ENCODE data around the gene DLX2.
"Not testable (repeated sequence)": the region's sequence is repeated elsewhere in the genome, so short reads cannot be mapped to it uniquely, and the experiment has no call there.

The DLX2 gene

GRCh38 chr2:172082105-172082943 is 20.4 kb downstream of the DLX2 start:
- no peak for DNase-seq

DNA sequence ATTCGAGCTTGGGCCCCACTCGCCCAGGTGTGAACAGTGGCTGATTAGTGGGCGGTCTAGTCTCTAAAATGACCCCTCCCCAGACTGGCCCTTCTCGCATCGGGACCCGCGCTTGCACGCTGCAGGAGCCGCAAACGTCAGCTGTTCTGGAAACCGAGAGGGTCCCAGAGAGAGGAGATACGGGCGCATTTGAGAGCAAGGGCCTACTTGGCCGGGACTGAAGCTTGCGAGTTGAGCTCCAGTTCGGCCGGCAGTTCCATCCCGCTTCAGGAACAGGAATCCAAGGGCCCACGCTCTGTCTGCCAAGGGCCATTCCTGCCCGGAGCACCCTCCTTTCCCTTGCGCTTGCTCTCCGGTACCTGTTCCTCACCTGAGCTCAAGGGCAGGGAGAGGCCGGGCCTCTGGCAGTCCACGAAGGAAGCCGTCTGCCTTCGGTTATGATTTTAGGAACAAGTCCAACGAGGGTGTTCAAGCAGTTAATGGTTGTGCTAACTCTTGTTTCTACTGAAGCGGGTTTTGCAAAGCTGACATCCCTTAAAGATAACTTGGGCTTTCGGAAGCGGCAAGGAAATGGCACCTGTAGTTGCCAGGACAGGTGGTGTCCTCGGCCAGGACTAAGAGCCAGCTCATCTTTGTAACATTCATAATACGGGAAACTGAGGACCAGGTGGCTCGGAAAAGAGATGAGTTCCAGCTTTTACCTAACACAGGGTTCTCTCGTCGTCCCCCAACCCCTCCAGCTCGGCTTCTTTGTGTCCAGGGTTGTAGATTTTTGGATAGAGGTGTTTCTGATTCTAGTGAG is 21.3 kb downstream of the DLX2 start:
- no peak for DNase-seq

GRCh38 chr2:172080641-172081220 is 22.0 kb downstream of the DLX2 start:
- no peak for DNase-seq

DNA sequence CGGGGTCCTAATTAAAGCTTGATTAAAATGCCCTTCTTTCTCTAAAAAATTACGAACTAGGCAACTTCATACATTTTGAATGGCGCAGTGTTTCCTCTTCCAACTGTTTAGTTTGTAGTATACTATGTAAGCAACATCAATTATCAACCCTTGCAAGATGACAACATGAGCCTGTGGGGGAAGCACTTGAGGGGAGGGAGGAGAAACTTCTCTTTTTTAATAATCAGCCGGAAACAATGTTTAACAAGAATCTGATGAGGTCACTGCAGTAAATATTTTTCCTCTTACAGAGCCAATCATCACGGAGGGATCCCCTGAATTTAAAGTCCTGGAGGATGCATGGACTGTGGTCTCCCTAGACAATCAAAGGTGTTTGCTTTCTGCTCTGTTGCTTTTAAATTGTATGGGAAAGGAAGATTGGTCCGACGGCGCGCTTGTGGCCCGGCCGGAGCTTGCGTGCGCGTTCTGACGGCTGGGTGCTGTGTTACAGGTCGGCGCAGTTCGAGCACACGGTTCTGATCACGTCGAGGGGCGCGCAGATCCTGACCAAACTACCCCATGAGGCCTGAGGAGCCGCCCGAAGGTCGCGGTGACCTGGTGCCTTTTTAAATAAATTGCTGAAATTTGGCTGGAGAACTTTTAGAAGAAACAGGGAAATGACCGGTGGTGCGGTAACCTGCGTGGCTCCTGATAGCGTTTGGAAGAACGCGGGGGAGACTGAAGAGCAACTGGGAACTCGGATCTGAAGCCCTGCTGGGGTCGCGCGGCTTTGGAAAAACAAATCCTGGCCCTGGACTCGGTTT is 22.7 kb downstream of the DLX2 start:
- no peak for DNase-seq

GRCh38 chr2:172079416-172079815 is 23.3 kb downstream of the DLX2 start:
- no peak for DNase-seq

- no peak for DNase-seq
Observed at GRCh38 chr2:172074254-172074653, 28.4 kb downstream of the DLX2 start.

DNA sequence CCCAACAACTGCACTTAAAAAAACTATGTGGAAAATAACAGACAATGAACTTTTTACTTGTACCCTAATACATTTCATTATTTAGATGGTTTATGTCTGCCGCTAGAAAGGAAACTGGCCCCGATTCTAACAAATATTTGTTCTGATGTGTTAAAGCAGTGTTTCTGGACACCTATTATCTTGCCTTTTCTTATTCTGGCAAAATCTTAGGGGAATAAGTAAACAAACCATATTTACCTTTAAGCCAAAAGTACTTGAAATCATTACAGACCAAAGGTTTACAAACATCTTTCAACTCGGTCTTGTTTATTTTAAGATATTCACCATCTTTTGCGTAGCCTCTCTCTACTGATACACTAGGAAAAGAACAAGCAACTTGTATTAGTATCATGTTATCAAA is 29.2 kb downstream of the DLX2 start:
- no peak for DNase-seq

GRCh38 chr2:172072706-172073105 is 30.0 kb downstream of the DLX2 start:
- DNase-seq = no peak

GRCh38 chr2:172072303-172072702 is 30.4 kb downstream of the DLX2 start:
- no peak for DNase-seq

- DNase-seq = no peak
Observed at GRCh38 chr2:172070936-172071335, 31.8 kb downstream of the DLX2 start.

GRCh38 chr2:172067905-172068304 is 34.8 kb downstream of the DLX2 start:
- not testable (repeated sequence) for DNase-seq

GRCh38 chr2:172066394-172066886 is 36.3 kb downstream of the DLX2 start:
- no peak for DNase-seq

DNA sequence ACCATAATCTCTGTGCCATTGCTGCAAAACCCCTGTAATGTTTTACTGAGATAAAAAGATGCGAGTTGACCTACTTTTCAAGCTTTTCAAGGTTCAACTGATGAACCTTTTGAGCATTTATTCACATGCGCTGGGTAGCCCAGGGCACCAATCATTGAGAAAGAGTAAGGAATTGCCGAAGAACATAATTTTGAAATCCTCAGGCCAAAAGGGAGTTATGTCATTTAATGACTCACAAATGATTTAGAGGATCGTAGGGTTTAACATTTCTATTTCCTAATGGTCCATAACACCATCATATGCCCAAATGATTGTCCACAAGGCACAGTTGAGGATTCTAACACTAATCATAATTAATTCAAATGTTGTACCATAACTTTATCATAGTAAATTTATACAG is 37.6 kb downstream of the DLX2 start:
- DNase-seq = no peak

DNA sequence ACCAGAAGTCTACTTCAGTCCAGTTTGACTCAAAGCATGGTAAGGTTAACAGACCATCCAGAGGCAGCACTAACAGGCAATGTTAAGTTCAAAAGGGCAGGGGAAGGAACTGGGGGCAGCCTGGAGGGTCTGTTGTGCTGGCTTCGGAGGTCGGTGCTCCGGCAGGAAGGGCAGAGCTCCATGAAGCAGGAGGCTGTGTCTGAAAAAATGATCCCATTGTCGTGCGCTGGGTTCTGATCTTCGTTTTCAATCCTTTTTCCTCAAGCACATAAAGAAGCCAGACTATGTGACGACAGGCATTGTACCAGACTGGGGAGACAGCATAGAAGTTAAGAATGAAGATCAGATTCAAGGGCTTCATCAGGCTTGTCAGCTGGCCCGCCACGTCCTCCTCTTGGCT is 39.3 kb downstream of the DLX2 start:
- DNase-seq = no peak

- no peak for DNase-seq
Observed at GRCh38 chr2:172062402-172063004, 40.2 kb downstream of the DLX2 start.

DNA sequence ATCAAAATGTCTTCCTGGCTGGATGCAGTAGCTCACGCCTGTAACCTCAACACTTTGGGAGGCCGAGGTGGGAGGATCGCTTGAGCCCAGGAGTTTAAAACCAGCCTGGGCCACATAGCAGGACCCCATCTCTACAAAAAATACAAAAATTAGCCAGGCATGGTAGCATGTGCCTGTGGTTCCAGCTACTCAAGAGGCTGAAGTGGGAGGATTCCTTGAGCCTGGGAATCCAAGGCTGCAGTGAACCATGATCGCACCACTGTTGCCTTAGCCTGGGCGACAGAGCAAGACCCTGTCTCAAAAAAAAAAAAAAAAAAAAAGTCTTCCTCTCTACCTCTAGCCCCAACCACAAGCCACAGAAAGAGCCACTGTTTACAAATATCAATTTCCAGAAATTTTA is 42.6 kb downstream of the DLX2 start:
- DNase-seq = not testable (repeated sequence)

GRCh38 chr2:172058660-172059059 is 44.0 kb downstream of the DLX2 start:
- DNase-seq = no peak

GRCh38 chr2:172056293-172056692 is 46.4 kb downstream of the DLX2 start:
- DNase-seq = no peak

- DNase-seq = no peak
Observed at GRCh38 chr2:172053486-172053885, 49.2 kb downstream of the DLX2 start.

DNA sequence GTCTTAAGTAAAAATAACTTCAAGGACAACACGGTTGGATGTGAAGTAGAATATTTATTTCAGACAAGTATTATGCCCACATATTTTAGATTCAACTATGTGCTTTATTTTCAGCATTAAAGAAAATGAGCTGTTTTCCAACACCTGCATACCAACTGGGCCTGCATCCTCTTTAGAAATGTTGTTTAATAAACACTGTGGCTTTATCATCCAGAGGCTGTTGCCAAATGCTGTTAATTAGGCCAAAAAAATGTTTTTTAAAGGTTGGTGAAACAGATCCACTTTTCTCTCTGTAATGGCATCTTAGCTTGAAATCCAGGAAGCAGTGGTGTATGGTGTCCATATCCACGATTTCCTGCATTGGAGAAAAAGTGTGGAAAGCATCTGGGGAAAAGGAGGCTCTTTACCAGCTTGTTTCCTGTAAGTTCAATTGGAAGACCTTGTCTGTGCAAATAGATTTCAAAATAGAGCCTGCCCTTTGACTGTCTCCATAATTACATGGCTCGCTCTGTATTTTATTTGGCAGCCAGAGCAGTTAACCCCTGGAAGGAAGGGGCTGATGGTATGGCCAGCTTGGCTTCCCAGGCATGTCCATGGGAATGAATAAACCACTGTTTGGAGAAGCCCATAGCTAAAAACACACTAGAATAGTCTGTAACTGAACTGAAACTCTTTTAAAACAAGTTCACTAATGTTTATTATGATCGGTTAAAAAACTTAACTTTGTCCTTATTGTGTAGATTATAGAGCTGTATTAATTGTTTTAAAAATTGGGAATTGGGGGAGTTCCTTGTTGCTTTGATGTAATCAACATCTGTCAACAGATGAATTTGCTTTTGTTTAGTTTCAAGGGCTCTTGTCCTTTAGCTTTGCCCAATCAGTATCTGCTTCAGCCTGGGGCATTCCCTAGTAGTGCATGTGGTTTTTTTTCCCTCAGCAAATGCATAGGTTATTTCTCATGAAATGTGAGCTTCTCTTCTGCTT is 50.4 kb downstream of the DLX2 start:
- DNase-seq = no peak

All from NCI-H524 treated with DMSO at 0.1 percent for 48 hours (cell line).